Loucy (cell line): Measurements from ENCODE around the gene RAB15.

Source experiments
- H2AFZ ChIP-seq: fragments of 200-600 bp; sonication (generic); 2 replicates; pipeline ENCODE4 v1.6.0; 2016; ENCODE audit warnings: antibody characterized with exemption, mild to moderate bottlenecking, low read length, moderate library complexity
- H3F3A ChIP-seq: fragments of 200-600 bp; 2 replicates; pipeline ENCODE4 v1.6.0; 2016; ENCODE audit warnings: antibody characterized with exemption, low read depth, mild to moderate bottlenecking
- H3K27me3 ChIP-seq: fragments of 200-600 bp; sonication (generic); 2 replicates; pipeline ENCODE4 v1.6.1; 2014; ENCODE audit warnings: low read length, mild to moderate bottlenecking; ENCODE audit not compliant: insufficient read depth, poor library complexity, severe bottlenecking
- H3K36me3 ChIP-seq: fragments of 200-600 bp; sonication (generic); 2 replicates; pipeline ENCODE4 v1.6.1; 2016; ENCODE audit warnings: low read length; ENCODE audit not compliant: insufficient read depth
- H3K4me1 ChIP-seq: fragments of 200-600 bp; sonication (generic); 2 replicates; pipeline ENCODE4 v1.5.1; 2014; ENCODE audit warnings: low read length, mild to moderate bottlenecking; ENCODE audit not compliant: insufficient read depth, poor library complexity, severe bottlenecking
- H3K4me2 ChIP-seq: fragments of 200-600 bp; sonication (generic); 2 replicates; pipeline ENCODE4 v1.6.0; 2014; ENCODE audit warnings: antibody characterized with exemption, low read length, low read depth, mild to moderate bottlenecking; ENCODE audit not compliant: poor library complexity, severe bottlenecking
- H3K4me3 ChIP-seq: fragments of 200-600 bp; sonication (generic); 2 replicates; pipeline ENCODE4 v1.5.1; 2014; ENCODE audit warnings: low read length, mild to moderate bottlenecking, mixed read lengths; ENCODE audit not compliant: poor library complexity, severe bottlenecking
- H3K79me2 ChIP-seq: fragments of 200-600 bp; sonication (generic); 2 replicates; pipeline ENCODE4 v1.6.1; 2014; ENCODE audit warnings: low read length; ENCODE audit not compliant: insufficient read depth
- H3K9ac ChIP-seq: fragments of 200-600 bp; sonication (generic); 2 replicates; pipeline ENCODE4 v1.6.0; 2014; ENCODE audit warnings: mild to moderate bottlenecking, low read depth, low read length, moderate library complexity; ENCODE audit not compliant: poor library complexity, severe bottlenecking
- H3K9me2 ChIP-seq: fragments of 200-600 bp; sonication (generic); replicated peaks from 2 replicates; pipeline ENCODE4 v1.6.1; 2016; ENCODE audit warnings: low read depth, low read length, mixed read lengths
- H3K9me3 ChIP-seq: fragments of 200-600 bp; sonication (generic); 2 replicates; pipeline ENCODE4 v1.6.1; 2014; ENCODE audit warnings: mild to moderate bottlenecking, antibody characterized with exemption, low read length, low read depth; ENCODE audit not compliant: insufficient read depth
- H4K20me1 ChIP-seq: fragments of 200-600 bp; sonication (generic); 2 replicates; pipeline ENCODE4 v1.6.0; 2014; ENCODE audit warnings: antibody characterized with exemption, low read length, mild to moderate bottlenecking; ENCODE audit not compliant: insufficient read depth, poor library complexity, severe bottlenecking
- CTCF ChIP-seq: fragments of 200-600 bp; sonication (generic); conservative IDR thresholded peaks from 2 replicates; pipeline ENCODE4 v1.5.1; 2014; ENCODE audit warnings: mild to moderate bottlenecking, antibody characterized with exemption, low read length
- EZH2phosphoT487 ChIP-seq: fragments of 200-600 bp; IDR thresholded peaks from 2 replicates; pipeline ENCODE4 v1.6.1; 2018; ENCODE audit warnings: antibody characterized with exemption, mild to moderate bottlenecking, moderate library complexity, borderline replicate concordance

Gene RAB15

GRCh38 chr14:64944861-64945260 lies 27.3 kb downstream of the RAB15 start:
- Histone ChIP-seq H3K27me3 (no peaks in the 10 kb centered on the region), H3K4me3 (no peak overlapping the region), H3K36me3 (peaks cover 30% of the 10 kb centered on the region; the same call in 1 of the 2 replicates), H3K9me2 (no peaks in the 10 kb centered on the region), H2AFZ (no peak overlapping the region), H3K9me3 (no peaks in the 10 kb centered on the region), H3F3A (no peaks in the 10 kb centered on the region; the same call in 1 of the 2 replicates), H4K20me1 (no peaks in the 10 kb centered on the region), H3K4me1 (peaks cover 36% of the 10 kb centered on the region), H3K4me2 (no peak overlapping the region), H3K9ac (no peak overlapping the region), H3K79me2 (no peaks in the 10 kb centered on the region)
- no peak for TF ChIP-seq CTCF
- no peak for TF ChIP-seq EZH2phosphoT487

DNA sequence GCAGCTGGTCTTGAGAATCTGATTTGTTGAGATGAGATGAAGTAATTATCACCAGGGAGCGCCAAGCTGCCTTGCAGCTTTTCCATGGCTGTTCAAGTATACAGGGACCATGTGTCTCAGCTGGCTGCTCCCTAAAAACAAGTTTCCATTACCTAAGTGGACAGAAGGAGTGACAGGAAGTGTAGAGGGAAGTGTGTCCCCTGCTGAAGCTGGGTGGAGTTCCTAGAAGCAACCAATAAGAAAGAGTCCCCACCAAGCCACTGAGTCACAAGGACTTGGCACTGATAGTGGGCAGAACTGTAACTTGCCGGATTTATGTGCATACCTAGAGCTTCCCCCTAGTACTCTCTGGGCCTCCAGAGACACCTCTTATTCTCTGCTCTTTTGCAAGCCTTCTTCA lies 28.1 kb downstream of the RAB15 start:
- Histone ChIP-seq H4K20me1 (no peaks in the 10 kb centered on the region), H3K9me3 (no peaks in the 10 kb centered on the region), H3K9me2 (no peaks in the 10 kb centered on the region), H3F3A (no peaks in the 10 kb centered on the region; the same call in 1 of the 2 replicates), H3K4me2 (peak overlapping the region; percentile 60), H3K4me1 (peaks cover 36% of the 10 kb centered on the region), H3K27me3 (no peaks in the 10 kb centered on the region), H3K9ac (no peak overlapping the region), H3K36me3 (peaks cover 26% of the 10 kb centered on the region; the same call in 1 of the 2 replicates), H2AFZ (no peak overlapping the region), H3K79me2 (no peaks in the 10 kb centered on the region), H3K4me3 (peak overlapping the region; percentile 24)
- no peak for TF ChIP-seq CTCF
- TF ChIP-seq EZH2phosphoT487, result no peak

GRCh38 chr14:64943556-64943955 lies 28.6 kb downstream of the RAB15 start:
- Histone ChIP-seq H3K36me3 (peaks cover 21% of the 10 kb centered on the region; the same call in 1 of the 2 replicates), H3K4me2 (peak overlapping the region; percentile 60), H3K9me3 (no peaks in the 10 kb centered on the region)

More at GRCh38 chr14:64943556-64943955, 28.6 kb downstream of the RAB15 start:
- Histone ChIP-seq H3K27me3 (no peaks in the 10 kb centered on the region), H4K20me1 (no peaks in the 10 kb centered on the region), H3K4me1 (peaks cover 36% of the 10 kb centered on the region), H3K9ac (no peak overlapping the region), H2AFZ (no peak overlapping the region), H3K79me2 (no peaks in the 10 kb centered on the region), H3K4me3 (peak overlapping the region; percentile 24), H3F3A (no peaks in the 10 kb centered on the region; the same call in 1 of the 2 replicates), H3K9me2 (no peaks in the 10 kb centered on the region)
- TF ChIP-seq CTCF, result no peak
- TF ChIP-seq EZH2phosphoT487, result no peak
